HG03108 (cell line): Measurements from ENCODE around the gene RARB.

Experiments
- ATAC-seq: cut with Tn5 transposase; IDR thresholded peaks from one replicate; pipeline ENCODE4 v1.9.1; 2021; ENCODE audit warnings: moderate library complexity; ENCODE audit not compliant: unreplicated experiment

Gene RARB

GRCh38 chr3:25502233-25502632 lies 74.2 kb downstream of the RARB start:
- no peak for ATAC-seq

- ATAC-seq, result no peak
These were observed 75.8 kb downstream of the RARB start for GRCh38 chr3:25503898-25504301.

DNA sequence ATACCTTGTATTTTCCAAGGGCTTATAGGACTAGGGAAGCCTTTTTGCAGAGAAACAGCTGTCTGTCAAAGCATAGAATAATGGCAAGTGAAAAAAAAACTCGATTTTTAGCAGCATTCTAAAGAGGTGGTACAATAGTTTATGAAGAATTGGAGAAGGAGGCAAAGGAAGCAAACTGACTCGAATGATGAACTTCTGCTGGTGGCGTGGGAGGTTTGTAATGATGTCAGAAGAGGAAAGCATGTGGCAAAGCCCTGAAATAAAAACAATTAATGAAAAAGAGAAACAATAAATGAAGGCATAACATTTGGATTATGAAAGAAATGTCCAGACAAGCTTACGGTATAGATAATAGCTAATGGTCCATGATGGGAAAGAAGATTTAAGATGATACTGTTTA lies 77.5 kb downstream of the RARB start:
- ATAC-seq, result no peak

DNA sequence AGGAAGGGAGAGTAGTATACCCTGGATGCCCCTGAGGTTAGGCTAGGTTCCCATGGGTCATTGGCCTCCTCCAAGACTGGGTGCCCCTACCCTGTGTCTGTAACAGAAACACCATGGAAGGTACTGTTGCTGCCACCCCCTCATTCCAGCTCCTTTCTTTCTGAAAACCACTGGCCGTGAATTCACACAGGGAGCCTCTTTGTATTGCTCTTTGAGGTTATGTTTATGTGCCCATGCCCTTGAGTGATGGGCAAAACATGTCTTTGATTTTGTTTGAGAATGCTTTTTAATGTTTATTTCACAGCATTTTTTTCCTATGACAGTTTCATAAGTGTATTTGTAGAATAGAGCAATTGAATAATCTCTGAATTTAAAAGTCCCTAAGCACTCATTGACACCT lies 79.7 kb downstream of the RARB start:
- ATAC-seq, result no peak

- ATAC-seq, result no peak
These were observed 80.4 kb downstream of the RARB start for GRCh38 chr3:25508433-25508832.

GRCh38 chr3:25508901-25509300 lies 80.8 kb downstream of the RARB start:
- no peak for ATAC-seq

GRCh38 chr3:25510797-25511196 lies 82.7 kb downstream of the RARB start:
- ATAC-seq, result no peak

- no peak for ATAC-seq
These were observed 84.1 kb downstream of the RARB start for GRCh38 chr3:25511972-25512721.

GRCh38 chr3:25513642-25514266 lies 85.7 kb downstream of the RARB start:
- no peak for ATAC-seq

DNA sequence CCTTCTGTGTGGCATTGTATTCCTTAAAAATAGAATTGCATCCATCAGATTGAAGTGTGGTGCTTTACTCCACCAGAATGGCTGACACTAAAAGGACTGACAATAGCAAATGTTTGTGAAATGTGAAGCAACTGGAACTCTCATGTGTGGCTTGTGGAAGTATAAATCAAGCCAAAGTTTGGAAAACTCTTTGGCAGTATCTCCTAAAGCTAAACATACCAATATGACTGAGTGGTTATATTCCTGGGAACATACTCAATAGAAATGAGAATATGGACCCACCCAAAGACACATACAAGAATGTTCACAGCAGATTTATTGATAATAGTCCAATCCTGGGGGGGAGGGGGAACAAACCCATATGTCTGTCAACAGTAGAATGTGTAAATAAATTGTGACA lies 87.1 kb downstream of the RARB start:
- ATAC-seq, result no peak

DNA sequence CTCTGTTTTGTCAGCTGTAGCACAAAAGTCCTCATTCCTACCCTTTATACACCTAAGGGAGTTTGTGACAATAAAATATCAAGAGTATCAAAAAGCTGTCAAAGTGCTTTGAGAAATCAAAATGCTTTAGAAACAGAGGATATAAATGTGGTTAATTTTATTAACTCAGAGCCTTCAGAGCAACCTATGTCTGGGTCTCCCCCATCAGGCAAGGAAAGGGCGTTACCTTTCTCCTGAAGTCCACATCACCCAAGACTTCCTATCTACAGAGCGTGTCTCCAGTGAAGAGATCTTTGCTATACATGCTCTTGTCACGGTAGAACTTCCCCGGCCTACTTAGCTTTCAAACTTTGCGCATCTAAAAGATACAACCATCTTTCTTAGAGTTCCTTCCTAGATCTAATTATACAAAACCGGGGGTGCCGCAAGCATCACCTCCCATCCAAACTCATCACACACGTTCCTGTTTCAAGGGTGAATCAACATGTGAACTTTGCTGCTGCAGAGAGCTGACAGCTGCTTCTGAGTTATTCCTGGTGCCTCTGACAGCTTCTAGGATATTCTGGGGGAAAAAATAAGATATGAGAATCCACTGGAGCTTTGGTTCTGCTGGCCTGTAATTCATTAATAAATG lies 93.0 kb downstream of the RARB start:
- ATAC-seq, result no peak

DNA sequence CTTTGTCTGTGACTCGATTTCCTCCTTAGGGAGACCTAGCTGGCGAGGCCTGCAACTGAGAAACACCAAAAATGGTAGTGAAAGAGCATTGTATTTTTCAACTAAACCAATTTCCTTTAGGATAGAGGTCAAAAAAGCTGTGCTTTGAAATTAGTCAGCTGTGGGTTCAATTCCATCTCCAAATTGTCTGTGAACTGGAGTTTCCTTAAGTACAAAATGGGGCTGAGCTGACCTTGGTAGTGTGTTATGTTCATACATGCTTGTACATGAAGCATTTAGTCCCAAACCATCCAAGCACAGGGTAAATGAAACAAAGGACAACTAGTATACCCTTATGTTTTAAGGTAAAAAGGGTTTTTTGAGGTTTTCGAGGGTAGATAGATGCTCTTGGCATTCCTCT lies 99.3 kb downstream of the RARB start:
- no peak for ATAC-seq

GRCh38 chr3:25527801-25528200 lies 99.7 kb downstream of the RARB start:
- no peak for ATAC-seq

DNA sequence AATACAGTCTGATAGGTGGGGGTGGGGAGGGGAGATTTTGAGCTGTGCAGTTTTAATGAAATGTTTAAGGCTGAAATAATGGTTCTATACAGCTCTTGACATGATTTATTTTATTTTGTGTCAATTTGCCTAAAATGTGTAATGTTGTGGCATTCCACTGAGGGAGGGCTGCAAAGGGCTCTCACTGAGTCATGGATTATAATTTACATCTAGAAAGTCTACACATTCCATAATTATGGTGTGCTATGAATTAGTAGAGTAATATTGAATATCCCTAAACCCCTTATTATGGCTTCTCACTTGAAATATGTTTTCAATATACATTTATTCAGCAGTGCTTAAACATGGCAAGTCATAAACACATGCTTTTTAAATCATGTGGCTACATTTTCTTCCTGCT lies 103.9 kb downstream of the RARB start:
- no peak for ATAC-seq

DNA sequence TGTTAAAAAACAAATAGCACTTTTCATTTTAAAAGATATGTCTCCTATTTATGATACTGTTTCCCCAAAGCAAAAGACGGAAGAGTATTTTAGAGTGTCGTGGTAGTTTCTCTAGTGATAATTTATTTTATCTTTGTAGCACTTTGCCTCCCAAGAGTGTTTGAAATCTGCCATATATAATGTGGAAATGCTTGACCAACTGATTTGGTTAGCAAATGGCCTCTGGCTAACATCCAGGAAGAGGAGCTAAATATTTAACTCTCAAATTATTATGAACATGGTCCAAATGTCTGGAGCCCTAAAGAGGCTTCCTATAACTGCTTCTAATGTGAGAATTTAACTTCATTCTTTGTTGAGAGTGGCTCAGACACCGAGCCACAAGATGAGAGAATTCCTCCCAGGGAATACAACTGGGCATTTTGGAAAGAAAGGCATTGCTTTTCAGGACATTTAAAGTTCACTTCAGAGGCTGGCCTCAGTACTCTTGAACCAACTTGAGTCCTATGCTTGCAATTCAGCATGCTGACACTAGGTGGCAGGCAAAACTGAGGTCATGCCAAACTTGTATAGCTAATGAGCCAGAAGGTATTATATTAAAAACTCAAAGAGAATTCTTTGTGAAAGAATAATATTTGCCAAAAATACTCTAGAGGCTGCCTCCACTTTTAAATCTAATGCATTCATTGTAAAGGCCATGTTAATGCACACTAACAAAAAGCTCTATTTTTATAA lies 104.5 kb downstream of the RARB start:
- ATAC-seq, result no peak

DNA sequence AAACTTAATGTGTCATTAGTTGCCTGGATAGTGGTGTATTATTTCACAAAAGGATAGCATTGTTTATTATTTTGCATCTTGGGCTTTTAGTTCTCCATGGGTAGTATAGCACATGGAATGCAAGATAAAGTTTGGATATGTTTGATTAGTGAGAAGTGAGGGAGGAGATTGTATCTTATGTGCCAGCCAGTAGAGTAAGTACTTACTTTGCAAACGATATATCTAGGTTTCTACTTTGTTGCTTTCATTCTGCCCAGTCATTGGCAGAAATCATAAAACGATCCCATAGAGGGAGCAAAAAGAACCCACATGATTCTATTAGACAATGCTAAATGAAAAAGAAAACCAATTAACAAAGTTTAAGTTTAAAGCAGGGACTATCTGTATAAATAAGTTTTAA lies 105.3 kb downstream of the RARB start:
- no peak for ATAC-seq

DNA sequence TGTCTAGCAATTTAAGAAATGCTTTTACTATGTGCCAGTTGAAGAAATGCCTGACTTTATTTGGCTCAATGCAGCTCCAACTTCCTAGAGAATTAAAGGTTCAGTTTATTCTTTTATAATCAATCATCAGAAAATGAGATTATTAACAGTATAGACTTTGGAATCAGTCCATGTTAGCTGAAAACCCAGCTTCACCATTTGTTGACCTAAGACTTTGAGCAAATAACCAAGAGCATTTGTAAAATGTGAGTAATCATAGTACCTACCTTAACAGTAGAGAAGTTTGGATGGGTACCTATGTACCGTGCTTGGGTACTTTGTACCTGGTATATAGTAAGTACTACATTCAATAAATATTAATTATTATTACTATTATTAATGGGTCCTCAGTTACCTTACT lies 105.9 kb downstream of the RARB start:
- no peak for ATAC-seq

DNA sequence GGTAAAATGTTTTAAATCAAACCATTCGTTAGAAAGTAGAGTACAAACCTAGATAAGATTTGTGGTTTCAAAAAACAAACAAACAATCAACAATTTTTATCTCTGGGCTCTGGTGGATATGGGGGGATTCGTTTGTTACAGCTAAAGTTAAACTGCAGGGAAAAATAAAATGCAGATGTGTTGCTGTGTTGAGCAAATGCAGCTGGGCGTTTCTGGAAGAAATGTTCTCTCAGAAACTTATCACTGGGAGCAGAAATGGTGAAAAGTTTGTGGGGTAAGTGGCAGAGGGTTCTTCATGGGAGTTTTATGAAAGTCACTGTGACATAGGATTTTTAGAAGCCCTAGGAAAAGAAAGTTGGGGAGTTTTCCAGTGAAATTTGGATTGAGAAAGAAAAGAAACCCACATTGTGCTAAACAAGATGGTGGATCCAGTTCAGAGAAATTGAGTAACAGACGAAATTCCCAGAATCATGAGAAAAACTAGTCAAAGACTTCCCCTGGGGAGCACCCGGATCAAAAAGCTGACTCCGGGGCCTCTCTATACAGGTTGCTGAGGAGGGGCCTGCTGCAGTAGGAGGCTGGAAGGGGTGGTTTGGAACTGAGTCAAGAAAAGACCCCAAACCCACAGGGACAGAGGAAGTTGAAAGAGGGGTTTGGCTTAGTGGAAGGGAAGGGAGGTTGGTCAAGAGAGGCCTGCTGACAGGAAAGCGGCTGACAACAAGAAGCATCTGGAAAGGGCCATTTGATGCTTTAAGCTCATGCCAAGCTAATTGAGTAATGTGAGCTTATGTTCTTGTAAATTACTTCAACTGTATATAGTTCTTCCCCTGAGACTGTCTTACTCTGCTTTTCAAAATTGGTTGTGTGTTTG lies 108.7 kb downstream of the RARB start:
- ATAC-seq, result no peak

DNA sequence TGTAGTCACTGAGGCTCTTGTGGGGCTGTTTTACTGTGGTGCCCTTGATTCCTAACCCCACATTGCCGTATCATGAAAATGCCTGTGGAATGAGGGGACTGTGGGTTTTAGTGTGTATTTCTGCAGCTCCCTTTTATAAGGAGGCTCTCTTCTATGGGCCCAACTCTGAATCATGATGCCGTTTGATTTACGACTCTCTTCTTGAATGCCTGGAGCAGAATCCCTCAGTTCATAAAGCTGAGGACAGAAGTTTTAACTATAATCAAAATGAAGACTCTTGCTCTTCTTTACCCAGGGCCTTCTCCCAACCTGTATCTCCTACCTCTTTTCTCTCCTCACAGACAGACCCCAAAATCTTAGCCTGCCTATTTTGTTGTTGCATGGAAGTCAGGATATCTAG lies 109.5 kb downstream of the RARB start:
- ATAC-seq, result no peak

GRCh38 chr3:25540273-25540672 lies 112.2 kb downstream of the RARB start:
- ATAC-seq, result no peak
